HG02759 (cell line): ENCODE results near the gene PAM.

Experiments
- ATAC-seq: cut with Tn5 transposase; IDR thresholded peaks from one replicate; pipeline ENCODE4 v1.9.1; 2021; ENCODE audit warnings: mild to moderate bottlenecking, moderate library complexity; ENCODE audit not compliant: unreplicated experiment

PAM gene

GRCh38 chr5:102777099-102777498 is 22.0 kb downstream of the PAM start:
- no peak for ATAC-seq

GRCh38 chr5:102778478-102778877 is 23.4 kb downstream of the PAM start:
- no peak for ATAC-seq

GRCh38 chr5:102781359-102781758 is 26.3 kb downstream of the PAM start:
- ATAC-seq: no peak

- no peak for ATAC-seq
These were observed 26.7 kb downstream of the PAM start for GRCh38 chr5:102781786-102782185.

GRCh38 chr5:102782217-102782872 is 27.2 kb downstream of the PAM start:
- no peak for ATAC-seq

GRCh38 chr5:102787134-102787533 is 32.0 kb downstream of the PAM start:
- ATAC-seq: no peak

GRCh38 chr5:102788788-102789187 is 33.7 kb downstream of the PAM start:
- no peak for ATAC-seq

GRCh38 chr5:102789469-102789868 is 34.4 kb downstream of the PAM start:
- ATAC-seq: no peak

GRCh38 chr5:102790748-102791147 is 35.6 kb downstream of the PAM start:
- no peak for ATAC-seq

GRCh38 chr5:102792705-102793104 is 37.6 kb downstream of the PAM start:
- ATAC-seq: no peak

GRCh38 chr5:102794047-102794446 is 38.9 kb downstream of the PAM start:
- ATAC-seq: no peak

- no peak for ATAC-seq
These were observed 39.7 kb downstream of the PAM start for GRCh38 chr5:102794677-102795331.

- ATAC-seq: no peak
These were observed 40.4 kb downstream of the PAM start for GRCh38 chr5:102795526-102795925.

- ATAC-seq: no peak
These were observed 40.9 kb downstream of the PAM start for GRCh38 chr5:102796009-102796408.

GRCh38 chr5:102796498-102796897 is 41.4 kb downstream of the PAM start:
- no peak for ATAC-seq

- no peak for ATAC-seq
These were observed 42.3 kb downstream of the PAM start for GRCh38 chr5:102797322-102797884.

- ATAC-seq: no peak
These were observed 43.1 kb downstream of the PAM start for GRCh38 chr5:102798104-102798785.

- ATAC-seq: no peak
These were observed 43.9 kb downstream of the PAM start for GRCh38 chr5:102799017-102799416.

- ATAC-seq: no peak
These were observed 45.3 kb downstream of the PAM start for GRCh38 chr5:102800427-102800826.

GRCh38 chr5:102801371-102801770 is 46.3 kb downstream of the PAM start:
- ATAC-seq: no peak

GRCh38 chr5:102802708-102803458 is 47.8 kb downstream of the PAM start:
- ATAC-seq: no peak
